Ishikawa (cell line): ENCODE measurements around the gene MMRN1.

Source experiments
- CEBPB ChIP-seq: IDR thresholded peaks from 2 replicates; pipeline ENCODE4 v1.6.1; 2012
- CREB1 ChIP-seq: IDR thresholded peaks from 2 replicates; pipeline ENCODE4 v1.6.1; 2012; ENCODE audit warnings: low read depth
- EGR1 ChIP-seq: IDR thresholded peaks from 2 replicates; pipeline ENCODE4 v1.6.1; 2012
- EP300 ChIP-seq: IDR thresholded peaks from 2 replicates; pipeline ENCODE4 v1.6.1; 2012; ENCODE audit warnings: borderline replicate concordance
- FOXM1 ChIP-seq: IDR thresholded peaks from 2 replicates; pipeline ENCODE4 v1.6.1; 2012; ENCODE audit warnings: low read depth, borderline replicate concordance
- NFIC ChIP-seq: IDR thresholded peaks from 2 replicates; pipeline ENCODE4 v1.6.1; 2012
- RAD21 ChIP-seq: IDR thresholded peaks from 2 replicates; pipeline ENCODE4 v1.6.1; 2012; ENCODE audit warnings: low read depth
- TAF1 ChIP-seq: IDR thresholded peaks from 2 replicates; pipeline ENCODE4 v1.6.1; 2012; ENCODE audit warnings: low read depth, mild to moderate bottlenecking
- TCF12 ChIP-seq: IDR thresholded peaks from 2 replicates; pipeline ENCODE4 v1.6.1; 2012; ENCODE audit warnings: low read depth
- TEAD4 ChIP-seq: IDR thresholded peaks from 2 replicates; pipeline ENCODE4 v1.6.1; 2012
- YY1 ChIP-seq: IDR thresholded peaks from 2 replicates; pipeline ENCODE4 v1.6.1; 2012; ENCODE audit warnings: low read depth
- ZBTB7A ChIP-seq: IDR thresholded peaks from 2 replicates; pipeline ENCODE4 v1.6.1; 2012; ENCODE audit warnings: low read depth
- TF ChIP-seq, protein P1 (sequence below): IDR thresholded peaks from 2 replicates; pipeline ENCODE4 v1.6.1; 2012
- TF ChIP-seq, protein P2 (sequence below): IDR thresholded peaks from 2 replicates; pipeline ENCODE4 v1.6.1; 2012
- TF ChIP-seq, protein P3 (sequence below): IDR thresholded peaks from 2 replicates; pipeline ENCODE4 v1.6.1; 2012; ENCODE audit warnings: low read depth, mild to moderate bottlenecking

Gene MMRN1, protein sequence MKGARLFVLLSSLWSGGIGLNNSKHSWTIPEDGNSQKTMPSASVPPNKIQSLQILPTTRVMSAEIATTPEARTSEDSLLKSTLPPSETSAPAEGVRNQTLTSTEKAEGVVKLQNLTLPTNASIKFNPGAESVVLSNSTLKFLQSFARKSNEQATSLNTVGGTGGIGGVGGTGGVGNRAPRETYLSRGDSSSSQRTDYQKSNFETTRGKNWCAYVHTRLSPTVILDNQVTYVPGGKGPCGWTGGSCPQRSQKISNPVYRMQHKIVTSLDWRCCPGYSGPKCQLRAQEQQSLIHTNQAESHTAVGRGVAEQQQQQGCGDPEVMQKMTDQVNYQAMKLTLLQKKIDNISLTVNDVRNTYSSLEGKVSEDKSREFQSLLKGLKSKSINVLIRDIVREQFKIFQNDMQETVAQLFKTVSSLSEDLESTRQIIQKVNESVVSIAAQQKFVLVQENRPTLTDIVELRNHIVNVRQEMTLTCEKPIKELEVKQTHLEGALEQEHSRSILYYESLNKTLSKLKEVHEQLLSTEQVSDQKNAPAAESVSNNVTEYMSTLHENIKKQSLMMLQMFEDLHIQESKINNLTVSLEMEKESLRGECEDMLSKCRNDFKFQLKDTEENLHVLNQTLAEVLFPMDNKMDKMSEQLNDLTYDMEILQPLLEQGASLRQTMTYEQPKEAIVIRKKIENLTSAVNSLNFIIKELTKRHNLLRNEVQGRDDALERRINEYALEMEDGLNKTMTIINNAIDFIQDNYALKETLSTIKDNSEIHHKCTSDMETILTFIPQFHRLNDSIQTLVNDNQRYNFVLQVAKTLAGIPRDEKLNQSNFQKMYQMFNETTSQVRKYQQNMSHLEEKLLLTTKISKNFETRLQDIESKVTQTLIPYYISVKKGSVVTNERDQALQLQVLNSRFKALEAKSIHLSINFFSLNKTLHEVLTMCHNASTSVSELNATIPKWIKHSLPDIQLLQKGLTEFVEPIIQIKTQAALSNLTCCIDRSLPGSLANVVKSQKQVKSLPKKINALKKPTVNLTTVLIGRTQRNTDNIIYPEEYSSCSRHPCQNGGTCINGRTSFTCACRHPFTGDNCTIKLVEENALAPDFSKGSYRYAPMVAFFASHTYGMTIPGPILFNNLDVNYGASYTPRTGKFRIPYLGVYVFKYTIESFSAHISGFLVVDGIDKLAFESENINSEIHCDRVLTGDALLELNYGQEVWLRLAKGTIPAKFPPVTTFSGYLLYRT

DNA sequence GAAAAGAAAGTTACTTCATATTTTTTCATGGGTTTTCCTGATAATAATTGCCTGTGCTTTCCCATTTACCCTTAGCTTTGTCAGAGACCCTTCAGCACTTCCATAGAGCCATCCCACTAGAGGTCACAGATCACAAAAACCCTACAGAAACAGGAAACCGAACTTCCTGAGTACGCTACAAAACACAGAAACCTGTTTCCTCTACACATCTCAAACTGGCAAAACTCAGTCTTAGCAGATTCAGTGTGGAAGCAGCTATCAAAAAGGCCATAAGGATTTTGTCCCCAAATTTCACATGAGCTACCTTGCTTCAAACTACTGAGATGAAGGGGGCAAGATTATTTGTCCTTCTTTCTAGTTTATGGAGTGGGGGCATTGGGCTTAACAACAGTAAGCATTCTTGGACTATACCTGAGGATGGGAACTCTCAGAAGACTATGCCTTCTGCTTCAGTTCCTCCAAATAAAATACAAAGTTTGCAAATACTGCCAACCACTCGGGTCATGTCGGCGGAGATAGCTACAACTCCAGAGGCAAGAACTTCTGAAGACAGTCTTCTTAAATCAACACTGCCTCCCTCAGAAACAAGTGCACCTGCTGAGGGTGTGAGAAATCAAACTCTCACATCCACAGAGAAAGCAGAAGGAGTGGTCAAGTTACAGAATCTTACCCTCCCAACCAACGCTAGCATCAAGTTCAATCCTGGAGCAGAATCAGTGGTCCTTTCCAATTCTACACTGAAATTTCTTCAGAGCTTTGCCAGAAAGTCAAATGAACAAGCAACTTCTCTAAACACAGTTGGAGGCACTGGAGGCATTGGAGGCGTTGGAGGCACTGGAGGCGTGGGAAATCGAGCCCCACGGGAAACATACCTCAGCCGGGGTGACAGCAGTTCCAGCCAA lies at the start of gene MMRN1:
TSS of gene MMRN1 (plus strand) at position 206 of the 902 bp plus-strand sequence. CDS start at position 324, 118 bp downstream.
- TF ChIP-seq TAF1, result no peak
- TF ChIP-seq NFIC, result no peak
- no peak for TF ChIP-seq EGR1
- TF ChIP-seq RAD21, result no peak
- TF ChIP-seq EP300, result no peak
- no peak for TF ChIP-seq TEAD4
- TF ChIP-seq, protein P1, sequence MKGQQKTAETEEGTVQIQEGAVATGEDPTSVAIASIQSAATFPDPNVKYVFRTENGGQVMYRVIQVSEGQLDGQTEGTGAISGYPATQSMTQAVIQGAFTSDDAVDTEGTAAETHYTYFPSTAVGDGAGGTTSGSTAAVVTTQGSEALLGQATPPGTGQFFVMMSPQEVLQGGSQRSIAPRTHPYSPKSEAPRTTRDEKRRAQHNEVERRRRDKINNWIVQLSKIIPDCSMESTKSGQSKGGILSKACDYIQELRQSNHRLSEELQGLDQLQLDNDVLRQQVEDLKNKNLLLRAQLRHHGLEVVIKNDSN, result no peak
- TF ChIP-seq FOXM1, result no peak
- TF ChIP-seq, protein P2, sequence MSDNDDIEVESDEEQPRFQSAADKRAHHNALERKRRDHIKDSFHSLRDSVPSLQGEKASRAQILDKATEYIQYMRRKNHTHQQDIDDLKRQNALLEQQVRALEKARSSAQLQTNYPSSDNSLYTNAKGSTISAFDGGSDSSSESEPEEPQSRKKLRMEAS, result no peak
- TF ChIP-seq YY1, result no peak
- TF ChIP-seq TCF12, result no peak

DNA sequence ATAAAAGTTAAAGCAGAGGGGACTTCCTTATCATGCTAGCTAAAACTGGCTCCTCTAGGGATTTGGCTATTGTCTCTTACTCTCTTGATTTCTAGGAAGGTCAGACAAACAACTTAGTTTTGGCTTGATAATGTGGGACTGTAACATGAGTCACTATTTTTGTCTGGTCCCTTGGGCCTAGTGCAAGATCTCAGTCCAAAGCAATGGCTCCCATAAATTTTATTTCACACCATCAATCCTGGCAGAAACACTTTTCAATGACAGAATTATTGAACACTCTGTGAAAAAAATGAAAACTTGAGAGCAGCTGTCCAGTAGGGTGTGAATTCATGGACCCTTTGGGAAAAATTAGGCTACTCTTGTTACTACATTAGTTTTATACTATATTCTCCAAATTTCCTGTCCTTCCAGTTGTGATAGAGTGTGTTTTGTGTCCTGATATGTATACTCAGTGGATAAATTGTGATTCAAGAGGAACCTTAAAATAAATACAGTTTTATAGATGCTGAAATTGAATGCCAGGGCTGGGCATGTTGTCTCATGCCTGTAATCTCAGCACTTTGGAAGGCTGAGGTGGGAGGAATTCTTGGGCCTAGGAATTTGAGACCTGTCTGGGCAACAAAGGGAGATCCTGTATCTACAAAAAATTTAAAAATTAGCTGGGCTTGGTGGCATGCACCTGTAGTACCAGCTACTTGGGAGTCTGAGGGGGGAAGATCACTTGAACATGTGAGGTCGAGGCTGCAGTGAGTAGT lies 46.9 kb upstream of the MMRN1 start:
- TF ChIP-seq EGR1 (no peak), YY1 (no peak), TAF1 (no peak)

DNA sequence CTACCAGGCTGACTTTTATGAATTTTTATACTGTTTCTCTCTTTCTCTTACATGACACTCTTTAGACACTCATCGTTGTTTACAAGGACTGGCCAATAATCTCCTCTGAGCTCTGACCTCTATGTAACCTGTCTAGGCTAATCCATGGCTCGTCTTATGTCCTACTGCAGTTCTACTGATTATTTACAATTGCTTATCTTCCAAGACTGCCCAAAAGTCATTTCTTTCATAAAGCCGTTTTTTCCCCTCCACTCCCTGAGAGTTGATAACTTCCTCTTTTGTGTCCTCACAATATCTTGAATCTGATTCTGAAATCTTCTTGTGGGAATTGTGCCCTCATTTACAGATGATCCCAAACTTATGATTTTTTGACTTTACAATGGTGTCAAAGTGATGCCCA lies 39.4 kb upstream of the MMRN1 start:
- no peak for TF ChIP-seq TEAD4
- no peak for TF ChIP-seq TAF1
- no peak for TF ChIP-seq YY1
- no peak for TF ChIP-seq EGR1
- no peak for TF ChIP-seq TCF12
- no peak for TF ChIP-seq EP300
- TF ChIP-seq, protein P3, sequence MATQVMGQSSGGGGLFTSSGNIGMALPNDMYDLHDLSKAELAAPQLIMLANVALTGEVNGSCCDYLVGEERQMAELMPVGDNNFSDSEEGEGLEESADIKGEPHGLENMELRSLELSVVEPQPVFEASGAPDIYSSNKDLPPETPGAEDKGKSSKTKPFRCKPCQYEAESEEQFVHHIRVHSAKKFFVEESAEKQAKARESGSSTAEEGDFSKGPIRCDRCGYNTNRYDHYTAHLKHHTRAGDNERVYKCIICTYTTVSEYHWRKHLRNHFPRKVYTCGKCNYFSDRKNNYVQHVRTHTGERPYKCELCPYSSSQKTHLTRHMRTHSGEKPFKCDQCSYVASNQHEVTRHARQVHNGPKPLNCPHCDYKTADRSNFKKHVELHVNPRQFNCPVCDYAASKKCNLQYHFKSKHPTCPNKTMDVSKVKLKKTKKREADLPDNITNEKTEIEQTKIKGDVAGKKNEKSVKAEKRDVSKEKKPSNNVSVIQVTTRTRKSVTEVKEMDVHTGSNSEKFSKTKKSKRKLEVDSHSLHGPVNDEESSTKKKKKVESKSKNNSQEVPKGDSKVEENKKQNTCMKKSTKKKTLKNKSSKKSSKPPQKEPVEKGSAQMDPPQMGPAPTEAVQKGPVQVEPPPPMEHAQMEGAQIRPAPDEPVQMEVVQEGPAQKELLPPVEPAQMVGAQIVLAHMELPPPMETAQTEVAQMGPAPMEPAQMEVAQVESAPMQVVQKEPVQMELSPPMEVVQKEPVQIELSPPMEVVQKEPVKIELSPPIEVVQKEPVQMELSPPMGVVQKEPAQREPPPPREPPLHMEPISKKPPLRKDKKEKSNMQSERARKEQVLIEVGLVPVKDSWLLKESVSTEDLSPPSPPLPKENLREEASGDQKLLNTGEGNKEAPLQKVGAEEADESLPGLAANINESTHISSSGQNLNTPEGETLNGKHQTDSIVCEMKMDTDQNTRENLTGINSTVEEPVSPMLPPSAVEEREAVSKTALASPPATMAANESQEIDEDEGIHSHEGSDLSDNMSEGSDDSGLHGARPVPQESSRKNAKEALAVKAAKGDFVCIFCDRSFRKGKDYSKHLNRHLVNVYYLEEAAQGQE, result no peak
- TF ChIP-seq, protein P1, result no peak
- TF ChIP-seq, protein P2, result no peak
- no peak for TF ChIP-seq CEBPB

DNA sequence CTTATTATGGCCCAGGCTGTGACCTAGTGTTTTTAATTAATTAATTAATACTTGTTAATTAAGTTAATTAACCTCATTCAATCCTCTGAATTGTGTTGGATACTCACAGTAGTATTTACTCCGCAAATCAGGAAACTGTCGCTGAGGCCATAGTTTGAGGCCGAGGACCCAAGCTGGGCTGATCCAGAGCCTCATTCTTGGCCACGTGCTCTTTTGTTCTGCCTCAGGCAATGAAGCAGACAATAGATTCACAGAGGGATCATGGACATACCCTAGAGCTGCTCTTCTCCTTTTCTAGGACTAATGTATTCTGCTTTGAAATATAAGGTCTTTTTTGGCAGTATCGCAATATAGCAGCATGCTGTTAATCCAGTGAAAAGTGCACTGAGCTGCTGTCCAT lies 33.7 kb upstream of the MMRN1 start:
- no peak for TF ChIP-seq YY1
- no peak for TF ChIP-seq ZBTB7A
- TF ChIP-seq, protein P1, result no peak
- TF ChIP-seq TAF1, result no peak
- no peak for TF ChIP-seq EGR1
- no peak for TF ChIP-seq TEAD4
- no peak for TF ChIP-seq TCF12
- no peak for TF ChIP-seq FOXM1

DNA sequence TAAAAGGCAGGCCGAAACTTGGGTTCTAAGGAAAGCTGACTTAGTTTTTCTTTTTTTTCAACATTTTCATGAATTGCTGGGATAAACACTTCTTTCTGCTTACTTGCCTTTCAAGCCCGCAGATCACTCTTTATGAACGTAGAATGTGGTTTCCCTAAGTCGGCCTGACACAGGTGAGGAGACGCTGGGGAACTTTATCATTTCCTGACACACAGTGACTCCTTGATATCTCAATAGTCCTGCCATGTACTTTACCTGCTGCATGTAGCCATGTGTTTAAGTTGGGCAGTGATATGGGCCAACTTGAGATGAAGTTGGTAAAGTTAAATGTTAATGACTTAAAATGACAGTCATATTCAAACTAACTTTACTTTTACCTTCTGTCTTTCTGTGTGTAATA lies 31.1 kb upstream of the MMRN1 start:
- no peak for TF ChIP-seq ZBTB7A
- TF ChIP-seq, protein P2, result no peak
- no peak for TF ChIP-seq TEAD4
- TF ChIP-seq CEBPB, result no peak
- no peak for TF ChIP-seq EP300
- TF ChIP-seq CREB1, result no peak
- TF ChIP-seq RAD21, result no peak
- TF ChIP-seq TAF1, result no peak
- no peak for TF ChIP-seq NFIC
- TF ChIP-seq FOXM1, result no peak
- TF ChIP-seq, protein P1, result no peak
- no peak for TF ChIP-seq YY1
- TF ChIP-seq TCF12, result no peak
